PFSK-1 (cell line): ENCODE measurements around the gene EMP3.

Experiments used
- FOXP2 ChIP-seq: optimal IDR thresholded peaks from 2 replicates; pipeline ENCODE3; 2011; ENCODE audit warnings: borderline replicate concordance, control low read depth, inconsistent platforms; ENCODE audit not compliant: insufficient read depth; ENCODE audit errors: extremely low read length, extremely low read depth
- POLR2AphosphoS5 ChIP-seq: IDR thresholded peaks from 2 replicates; pipeline ENCODE4 v1.6.1; 2012; ENCODE audit warnings: low read depth, mild to moderate bottlenecking, control low read depth, low read length, moderate library complexity
- SIN3A ChIP-seq: IDR thresholded peaks from 2 replicates; pipeline ENCODE4 v1.6.1; 2012; ENCODE audit warnings: mild to moderate bottlenecking, low read length, moderate library complexity, borderline replicate concordance; ENCODE audit not compliant: insufficient read depth
- TAF1 ChIP-seq: IDR thresholded peaks from 2 replicates; pipeline ENCODE4 v1.6.1; 2012; ENCODE audit warnings: low read length, control low read depth, borderline replicate concordance; ENCODE audit not compliant: insufficient read depth
- TF ChIP-seq, protein P1 (sequence below), 2 experiments: IDR thresholded peaks; 2 replicates each; pipeline versions ENCODE4 v1.6.1 to v1.8.0; 2011 to 2012; ENCODE audit warnings: low read depth in 2 of 2, low read length in 2 of 2, control low read depth in 1 of 2, inconsistent platforms in 1 of 2, mild to moderate bottlenecking in 1 of 2, moderate library complexity in 1 of 2; ENCODE audit not compliant: insufficient read depth in 1 of 2

The EMP3 gene

DNA sequence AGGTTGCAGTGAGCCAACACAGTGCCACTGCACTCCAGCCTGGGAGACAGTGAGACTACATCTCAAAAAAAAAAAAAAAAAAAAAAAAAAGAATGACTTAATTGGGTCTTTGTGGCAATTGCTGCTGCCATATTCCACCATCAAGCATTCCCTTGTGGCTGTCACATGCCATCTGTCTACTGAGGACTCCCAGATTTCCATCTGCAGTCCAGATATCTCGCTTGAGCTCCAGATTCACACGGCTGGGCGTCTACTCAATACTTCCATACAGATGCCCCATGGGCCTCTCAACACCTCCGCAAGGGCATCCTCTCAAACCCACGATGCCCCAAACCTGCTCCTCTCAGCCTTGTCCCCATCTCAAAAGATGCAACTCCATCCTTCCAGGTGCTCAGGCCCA lies 25.5 kb downstream of the EMP3 start:
- no peak for TF ChIP-seq FOXP2
- TF ChIP-seq SIN3A, result no peak
- TF ChIP-seq, protein P1, sequence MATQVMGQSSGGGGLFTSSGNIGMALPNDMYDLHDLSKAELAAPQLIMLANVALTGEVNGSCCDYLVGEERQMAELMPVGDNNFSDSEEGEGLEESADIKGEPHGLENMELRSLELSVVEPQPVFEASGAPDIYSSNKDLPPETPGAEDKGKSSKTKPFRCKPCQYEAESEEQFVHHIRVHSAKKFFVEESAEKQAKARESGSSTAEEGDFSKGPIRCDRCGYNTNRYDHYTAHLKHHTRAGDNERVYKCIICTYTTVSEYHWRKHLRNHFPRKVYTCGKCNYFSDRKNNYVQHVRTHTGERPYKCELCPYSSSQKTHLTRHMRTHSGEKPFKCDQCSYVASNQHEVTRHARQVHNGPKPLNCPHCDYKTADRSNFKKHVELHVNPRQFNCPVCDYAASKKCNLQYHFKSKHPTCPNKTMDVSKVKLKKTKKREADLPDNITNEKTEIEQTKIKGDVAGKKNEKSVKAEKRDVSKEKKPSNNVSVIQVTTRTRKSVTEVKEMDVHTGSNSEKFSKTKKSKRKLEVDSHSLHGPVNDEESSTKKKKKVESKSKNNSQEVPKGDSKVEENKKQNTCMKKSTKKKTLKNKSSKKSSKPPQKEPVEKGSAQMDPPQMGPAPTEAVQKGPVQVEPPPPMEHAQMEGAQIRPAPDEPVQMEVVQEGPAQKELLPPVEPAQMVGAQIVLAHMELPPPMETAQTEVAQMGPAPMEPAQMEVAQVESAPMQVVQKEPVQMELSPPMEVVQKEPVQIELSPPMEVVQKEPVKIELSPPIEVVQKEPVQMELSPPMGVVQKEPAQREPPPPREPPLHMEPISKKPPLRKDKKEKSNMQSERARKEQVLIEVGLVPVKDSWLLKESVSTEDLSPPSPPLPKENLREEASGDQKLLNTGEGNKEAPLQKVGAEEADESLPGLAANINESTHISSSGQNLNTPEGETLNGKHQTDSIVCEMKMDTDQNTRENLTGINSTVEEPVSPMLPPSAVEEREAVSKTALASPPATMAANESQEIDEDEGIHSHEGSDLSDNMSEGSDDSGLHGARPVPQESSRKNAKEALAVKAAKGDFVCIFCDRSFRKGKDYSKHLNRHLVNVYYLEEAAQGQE (IDR thresholded peaks at IDR 0.05; ENCODE audit: insufficient read depth in 1 of 2, low read depth in 2 of 2, low read length in 2 of 2), result no peak
- no peak for TF ChIP-seq POLR2AphosphoS5
- no peak for TF ChIP-seq TAF1

DNA sequence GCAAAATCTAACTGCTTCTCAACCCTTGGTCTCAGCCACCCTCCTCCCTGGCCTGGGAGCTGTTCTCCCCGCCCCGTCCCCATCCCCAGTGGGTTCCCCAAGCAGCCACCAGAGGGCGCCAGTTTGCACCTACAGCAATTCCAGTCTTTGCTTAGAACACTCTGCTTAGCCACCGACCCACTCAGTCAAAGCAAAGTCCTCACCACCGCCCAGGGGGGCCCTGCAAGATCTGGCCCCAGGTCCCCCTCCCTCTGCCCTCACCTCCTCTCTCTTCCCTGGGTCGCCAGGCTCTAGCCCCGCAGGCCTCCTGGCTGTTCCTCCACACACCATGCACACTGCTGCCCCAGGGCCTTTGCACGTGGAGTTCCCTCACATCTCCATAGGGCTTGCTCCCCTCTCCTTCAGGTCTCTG lies 26.0 kb downstream of the EMP3 start:
- no peak for TF ChIP-seq SIN3A
- no peak for TF ChIP-seq FOXP2
- no peak for TF ChIP-seq TAF1
- no peak for TF ChIP-seq POLR2AphosphoS5
- TF ChIP-seq, protein P1 (IDR thresholded peaks at IDR 0.05; ENCODE audit: insufficient read depth in 1 of 2, low read depth in 2 of 2, low read length in 2 of 2), result no peak

- TF ChIP-seq SIN3A (no peak), POLR2AphosphoS5 (no peak), TAF1 (no peak), FOXP2 (no peak)
- TF ChIP-seq, protein P1 (IDR thresholded peaks at IDR 0.05; ENCODE audit: insufficient read depth in 1 of 2, low read depth in 2 of 2, low read length in 2 of 2), result no peak
These were observed 28.3 kb downstream of the EMP3 start for GRCh38 chr19:48353677-48354076.

DNA sequence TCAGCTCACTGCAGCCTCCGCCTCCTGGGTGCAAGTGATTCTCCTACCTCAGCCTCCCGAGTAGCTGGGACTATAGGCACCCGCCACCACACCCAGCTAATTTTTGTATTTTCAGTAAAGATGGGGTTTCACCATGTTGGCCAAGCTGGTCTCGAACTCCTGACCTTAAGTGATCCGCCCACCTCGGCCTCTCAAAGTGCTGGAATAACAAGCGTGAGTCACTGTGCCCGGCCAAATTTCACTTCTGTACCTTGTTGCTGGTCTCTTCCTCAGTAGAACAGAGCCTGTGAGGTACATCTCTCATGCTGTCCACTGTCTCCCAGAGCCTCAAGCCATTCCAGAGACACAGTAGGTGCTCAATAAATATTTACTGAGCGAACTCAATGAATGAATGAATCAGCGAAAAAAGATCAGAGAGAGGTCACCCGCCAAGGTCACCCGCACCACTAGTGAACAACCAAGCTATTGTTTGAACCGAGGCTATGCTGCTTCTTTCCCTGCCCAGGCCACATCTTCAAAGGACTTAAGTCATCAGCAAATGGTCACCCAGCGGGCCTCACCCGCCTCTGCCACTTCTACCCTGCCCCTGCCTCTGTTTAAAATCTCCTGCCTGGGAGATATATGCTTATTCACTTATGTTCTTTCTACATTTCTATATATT lies 29.1 kb downstream of the EMP3 start:
- TF ChIP-seq SIN3A (no peak), POLR2AphosphoS5 (no peak), FOXP2 (no peak), TAF1 (no peak)
- TF ChIP-seq, protein P1 (IDR thresholded peaks at IDR 0.05; ENCODE audit: insufficient read depth in 1 of 2, low read depth in 2 of 2, low read length in 2 of 2), result no peak

GRCh38 chr19:48355365-48355954 lies 30.1 kb downstream of the EMP3 start:
- no peak for TF ChIP-seq POLR2AphosphoS5
